Muscle layer of colon (tissue), 2 donors: ENCODE results near the gene ST7.
A peak's percentile ranks its signal among the peaks of the same experiment; 100 is the strongest.

Experiments used
- H3K27ac ChIP-seq: one replicate; pipeline ENCODE4 v1.7.0; 2013; ENCODE audit warnings: low read depth, mild to moderate bottlenecking, low read length, moderate library complexity
- H3K27me3 ChIP-seq, 2 donors: one replicate each; pipeline ENCODE4 v1.7.0; 2013; ENCODE audit warnings: low read length in 2 of 2, mild to moderate bottlenecking in 2 of 2; ENCODE audit not compliant: insufficient read depth in 2 of 2, control insufficient read depth in 1 of 2
- H3K36me3 ChIP-seq: one replicate; pipeline ENCODE4 v1.7.0; 2013; ENCODE audit warnings: mild to moderate bottlenecking, low read length; ENCODE audit not compliant: insufficient read depth
- H3K4me1 ChIP-seq: one replicate; pipeline ENCODE4 v1.7.0; 2013; ENCODE audit warnings: mild to moderate bottlenecking, low read length; ENCODE audit not compliant: insufficient read depth
- H3K4me3 ChIP-seq, 2 donors: one replicate each; pipeline ENCODE4 v1.7.0; 2013; ENCODE audit warnings: low read length in 2 of 2, low read depth in 1 of 2, mild to moderate bottlenecking in 1 of 2, moderate library complexity in 1 of 2
- H3K9ac ChIP-seq: one replicate; pipeline ENCODE4 v1.7.0; 2013; ENCODE audit warnings: low read length
- H3K9me3 ChIP-seq: one replicate; pipeline ENCODE4 v1.7.0; 2013; ENCODE audit warnings: mild to moderate bottlenecking, low read length
- donor health status: abdominal sarcoma.
- donor health status: Adenocarcinoma of cecum.

Gene ST7, protein sequence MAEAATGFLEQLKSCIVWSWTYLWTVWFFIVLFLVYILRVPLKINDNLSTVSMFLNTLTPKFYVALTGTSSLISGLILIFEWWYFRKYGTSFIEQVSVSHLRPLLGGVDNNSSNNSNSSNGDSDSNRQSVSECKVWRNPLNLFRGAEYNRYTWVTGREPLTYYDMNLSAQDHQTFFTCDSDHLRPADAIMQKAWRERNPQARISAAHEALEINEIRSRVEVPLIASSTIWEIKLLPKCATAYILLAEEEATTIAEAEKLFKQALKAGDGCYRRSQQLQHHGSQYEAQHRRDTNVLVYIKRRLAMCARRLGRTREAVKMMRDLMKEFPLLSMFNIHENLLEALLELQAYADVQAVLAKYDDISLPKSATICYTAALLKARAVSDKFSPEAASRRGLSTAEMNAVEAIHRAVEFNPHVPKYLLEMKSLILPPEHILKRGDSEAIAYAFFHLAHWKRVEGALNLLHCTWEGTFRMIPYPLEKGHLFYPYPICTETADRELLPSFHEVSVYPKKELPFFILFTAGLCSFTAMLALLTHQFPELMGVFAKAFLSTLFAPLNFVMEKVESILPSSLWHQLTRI

DNA sequence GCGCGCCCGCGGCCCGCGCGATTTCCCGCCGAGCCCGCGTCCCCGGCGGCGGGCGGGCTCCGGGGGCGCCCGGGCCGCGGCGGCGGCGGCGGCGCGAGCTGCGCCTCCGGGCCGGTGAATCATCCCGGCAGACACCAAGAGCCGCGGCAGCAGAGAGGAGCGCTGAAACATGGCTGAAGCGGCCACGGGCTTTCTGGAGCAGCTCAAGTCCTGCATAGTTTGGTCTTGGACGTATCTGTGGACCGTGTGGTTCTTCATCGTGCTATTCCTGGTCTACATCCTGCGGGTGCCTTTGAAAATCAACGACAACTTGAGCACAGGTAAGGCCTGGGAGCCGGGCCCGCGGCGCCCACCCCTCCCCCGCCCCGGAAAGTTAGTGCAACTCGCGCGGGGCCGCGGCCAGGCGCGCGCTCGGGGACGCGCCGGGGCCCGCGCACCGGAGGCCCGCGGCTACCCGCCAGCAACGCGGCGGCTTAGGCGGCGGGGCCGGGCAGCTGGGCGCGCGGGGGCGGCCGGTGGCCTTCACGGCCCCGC is at the start of gene ST7:
Gene ST7, plus strand, starts transcription at position 130 of the 534 bp plus-strand sequence. Its CDS starts 40 bp downstream, at position 170.
- H3K4me1 ChIP-seq = peaks cover 33% of the 10 kb centered on the region
- H3K9ac ChIP-seq = peak within 1 kb of the TSS; percentile 85
- H3K9me3 ChIP-seq = no peaks in the 10 kb centered on the region
- H3K27me3 ChIP-seq = no peaks in the 10 kb centered on the region
- no peaks in the 10 kb centered on the region for H3K36me3 ChIP-seq
- peak within 1 kb of the TSS; percentile 99 for H3K27ac ChIP-seq
- peak within 1 kb of the TSS; percentile 82 to 84 for H3K4me3 ChIP-seq

DNA sequence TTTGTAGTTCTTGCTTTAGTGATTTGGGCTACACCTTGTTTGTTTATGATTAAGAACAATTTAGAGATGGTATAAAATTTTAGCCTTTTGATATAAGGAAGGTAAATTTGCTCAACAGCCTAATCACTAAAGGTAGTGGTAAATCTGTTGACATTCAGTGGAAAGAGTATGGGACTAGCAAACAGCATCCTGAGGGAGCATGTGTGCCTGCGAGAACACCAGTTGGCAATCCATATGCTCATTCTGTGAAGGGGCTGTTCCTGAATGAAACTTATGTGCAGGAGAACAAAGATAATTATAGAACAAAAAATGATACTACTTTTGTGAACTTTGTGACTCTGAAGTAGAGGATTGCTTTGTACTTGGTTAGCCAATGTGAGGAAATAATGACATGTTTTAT is 46.9 kb upstream of the ST7 start:
- Histone ChIP-seq H3K36me3 (peaks cover 40% of the 10 kb centered on the region), H3K9me3 (no peaks in the 10 kb centered on the region), H3K4me1 (no peaks in the 10 kb centered on the region), H3K27ac (no peak overlapping the region), H3K4me3 (no peak overlapping the region), H3K9ac (no peak overlapping the region), H3K27me3 (no peaks in the 10 kb centered on the region)

DNA sequence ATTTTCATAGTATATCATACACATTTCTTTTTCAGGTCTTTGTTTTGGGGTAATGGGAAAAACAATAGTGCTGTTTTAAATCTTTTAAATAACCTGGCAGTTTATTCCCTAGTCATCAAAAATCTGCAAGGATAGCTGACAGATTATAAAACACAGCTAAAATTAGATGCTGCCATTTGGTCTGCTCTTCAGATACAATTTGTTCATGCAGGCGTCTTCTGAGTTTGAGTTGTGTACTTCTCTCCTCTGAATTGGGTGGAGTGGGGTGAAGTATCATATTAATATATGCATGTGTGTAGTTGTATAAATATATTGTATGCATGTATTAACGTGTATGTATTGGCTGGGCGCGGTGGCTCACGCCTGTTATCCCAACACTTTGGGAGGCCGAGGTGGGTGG is 42.9 kb upstream of the ST7 start:
- Histone ChIP-seq H3K27me3 (no peaks in the 10 kb centered on the region), H3K9ac (no peak overlapping the region), H3K4me1 (no peaks in the 10 kb centered on the region), H3K9me3 (no peaks in the 10 kb centered on the region), H3K4me3 (no peak overlapping the region), H3K36me3 (peaks cover 53% of the 10 kb centered on the region), H3K27ac (no peak overlapping the region)

DNA sequence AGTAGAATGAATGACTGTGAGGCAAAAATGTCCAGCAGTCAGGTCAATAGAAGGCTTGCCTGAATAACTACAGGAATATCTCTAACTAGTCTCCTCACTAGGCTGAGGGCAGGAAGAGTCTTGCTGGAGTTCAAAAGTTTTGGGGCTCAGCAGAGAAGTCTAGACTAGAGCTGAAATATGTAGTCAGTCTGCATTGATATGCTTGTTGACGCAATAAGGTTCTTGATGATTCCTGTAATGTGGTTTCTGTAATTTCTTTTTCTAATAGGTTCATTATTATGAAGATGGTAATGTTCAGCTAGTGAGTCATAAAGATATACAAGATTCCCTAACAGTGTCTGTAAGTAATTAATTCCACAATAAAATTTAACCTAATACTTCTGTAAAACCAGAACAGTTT is 41.5 kb upstream of the ST7 start:
- Histone ChIP-seq H3K4me1 (no peaks in the 10 kb centered on the region), H3K36me3 (peaks cover 52% of the 10 kb centered on the region), H3K4me3 (no peak overlapping the region), H3K9ac (no peak overlapping the region), H3K27ac (no peak overlapping the region), H3K9me3 (no peaks in the 10 kb centered on the region), H3K27me3 (no peaks in the 10 kb centered on the region)

DNA sequence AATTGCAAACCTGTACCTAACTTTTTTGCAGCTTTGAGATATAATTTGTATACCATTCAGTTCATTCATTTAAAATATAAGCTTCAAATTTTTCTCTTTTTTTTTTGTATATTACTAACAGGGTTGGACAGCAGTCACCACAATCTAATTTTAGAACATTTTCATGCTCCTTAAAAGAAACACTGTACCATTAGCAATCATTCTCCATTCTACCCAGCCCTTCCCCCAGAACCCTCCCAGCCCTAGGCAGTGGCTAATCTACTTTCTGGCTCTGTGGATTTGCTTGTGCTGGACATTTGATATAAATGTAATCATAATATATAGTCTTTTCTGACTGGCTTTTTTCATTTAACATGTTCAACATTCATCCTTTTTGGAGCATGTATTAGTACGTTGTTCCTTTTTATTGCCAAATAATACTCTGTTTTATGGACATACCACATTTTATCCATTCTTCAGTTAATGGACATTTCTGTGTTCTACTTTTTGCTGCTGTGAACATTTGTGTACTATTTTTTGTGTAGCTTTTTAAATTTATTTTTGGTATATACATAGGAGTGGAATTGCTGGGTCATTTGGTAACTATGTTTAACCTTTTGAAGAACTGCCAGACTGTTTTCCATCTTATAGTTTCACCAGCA is 40.9 kb upstream of the ST7 start:
- peaks cover 50% of the 10 kb centered on the region for H3K36me3 ChIP-seq
- H3K27ac ChIP-seq = no peak overlapping the region

DNA sequence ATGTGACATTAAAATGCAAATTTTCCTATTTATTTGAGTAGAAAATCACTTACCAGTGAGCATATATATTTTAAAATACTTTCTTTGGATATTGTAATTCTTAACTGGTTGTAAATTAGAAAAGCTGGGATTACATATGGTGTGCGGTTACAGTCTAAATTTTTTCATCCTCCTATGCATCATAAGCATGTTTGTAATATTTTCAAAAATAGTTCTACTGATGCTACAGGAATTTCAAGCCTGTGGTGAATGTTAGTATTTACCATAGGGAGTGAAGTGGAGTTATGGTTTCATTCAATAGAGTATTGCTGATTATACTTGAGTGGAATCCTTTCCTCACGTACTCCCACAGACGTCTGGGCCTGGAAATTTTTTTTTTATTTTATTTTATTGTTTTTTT is 34.6 kb upstream of the ST7 start:
- H3K4me3 ChIP-seq = no peak overlapping the region
- H3K4me1 ChIP-seq = no peaks in the 10 kb centered on the region
- no peaks in the 10 kb centered on the region for H3K9me3 ChIP-seq
- H3K27ac ChIP-seq = no peak overlapping the region
- no peak overlapping the region for H3K9ac ChIP-seq
- H3K36me3 ChIP-seq = peaks cover 42% of the 10 kb centered on the region
- H3K27me3 ChIP-seq = no peaks in the 10 kb centered on the region

More for the DNA sequence above, 40.9 kb upstream of the ST7 start:
- H3K4me1 ChIP-seq = no peaks in the 10 kb centered on the region
- no peak overlapping the region for H3K4me3 ChIP-seq
- no peaks in the 10 kb centered on the region for H3K27me3 ChIP-seq
- H3K9me3 ChIP-seq = no peaks in the 10 kb centered on the region
- no peak overlapping the region for H3K9ac ChIP-seq

DNA sequence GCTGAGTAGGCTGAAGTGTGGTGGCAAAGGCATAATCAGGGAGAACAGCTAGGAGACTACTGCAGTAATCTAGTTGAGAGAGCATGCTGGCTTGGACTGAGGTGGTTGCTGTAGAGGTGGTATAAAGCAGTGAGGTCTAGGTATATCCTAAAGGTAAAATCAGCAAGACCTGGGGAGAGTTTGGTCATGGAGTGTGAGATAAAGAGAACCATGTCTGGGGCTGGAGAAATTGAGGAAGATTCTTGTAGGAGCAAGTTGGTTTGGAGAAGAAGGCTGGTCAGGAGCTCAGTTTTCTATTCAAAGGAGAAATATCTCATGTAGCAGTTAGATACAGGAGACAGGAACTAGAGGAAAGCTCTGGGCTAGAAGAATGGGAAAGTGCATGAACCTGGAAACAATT is 32.9 kb upstream of the ST7 start:
- no peaks in the 10 kb centered on the region for H3K27me3 ChIP-seq
- H3K9me3 ChIP-seq = no peaks in the 10 kb centered on the region
- peaks cover 34% of the 10 kb centered on the region for H3K36me3 ChIP-seq
- no peak overlapping the region for H3K9ac ChIP-seq
- H3K4me1 ChIP-seq = no peaks in the 10 kb centered on the region
- no peak overlapping the region for H3K27ac ChIP-seq
- no peak overlapping the region for H3K4me3 ChIP-seq

DNA sequence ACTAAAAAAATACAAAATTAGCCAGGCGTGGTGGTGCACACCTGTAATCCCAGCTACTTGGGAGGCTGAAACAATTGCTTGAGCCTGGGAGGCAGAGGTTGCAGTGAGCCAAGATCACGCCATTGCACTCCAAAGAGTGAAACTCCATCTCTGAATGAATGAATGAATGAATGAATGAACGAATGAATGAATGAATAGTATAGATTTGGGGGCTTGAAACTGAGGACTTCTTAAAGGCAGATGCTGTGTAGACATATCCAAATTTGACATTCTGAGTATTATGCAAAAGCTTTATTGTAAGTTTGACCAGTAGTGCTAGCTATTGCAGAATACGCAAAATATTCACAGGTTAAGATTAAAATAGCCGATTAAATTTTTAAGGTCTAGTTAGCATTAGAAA is 30.8 kb upstream of the ST7 start:
- Histone ChIP-seq H3K36me3 (peaks cover 23% of the 10 kb centered on the region), H3K27me3 (no peaks in the 10 kb centered on the region), H3K9me3 (no peaks in the 10 kb centered on the region), H3K9ac (no peak overlapping the region), H3K4me3 (no peak overlapping the region), H3K4me1 (no peaks in the 10 kb centered on the region), H3K27ac (no peak overlapping the region)

DNA sequence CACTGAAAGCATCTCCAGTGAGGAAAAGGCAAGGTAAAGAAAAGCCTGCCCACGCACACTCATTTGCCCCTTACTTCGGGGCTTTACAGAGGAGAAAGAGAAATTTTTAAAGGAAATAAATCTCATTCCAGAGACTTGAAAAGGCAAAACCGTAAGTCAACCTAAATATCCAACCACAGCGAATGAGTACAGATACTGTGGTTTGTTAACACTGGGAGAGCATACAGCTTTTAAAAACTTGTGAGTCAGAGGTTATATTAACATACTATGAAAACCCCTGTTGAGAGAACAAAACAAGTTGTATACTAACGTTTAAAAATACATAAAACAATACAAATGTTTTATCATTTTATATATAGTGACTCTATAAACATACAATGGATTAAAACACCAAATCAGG is 28.6 kb upstream of the ST7 start:
- Histone ChIP-seq H3K27me3 (no peaks in the 10 kb centered on the region), H3K9me3 (no peaks in the 10 kb centered on the region), H3K9ac (no peak overlapping the region), H3K4me3 (no peak overlapping the region), H3K4me1 (no peaks in the 10 kb centered on the region), H3K36me3 (peaks cover 9% of the 10 kb centered on the region), H3K27ac (no peak overlapping the region)

DNA sequence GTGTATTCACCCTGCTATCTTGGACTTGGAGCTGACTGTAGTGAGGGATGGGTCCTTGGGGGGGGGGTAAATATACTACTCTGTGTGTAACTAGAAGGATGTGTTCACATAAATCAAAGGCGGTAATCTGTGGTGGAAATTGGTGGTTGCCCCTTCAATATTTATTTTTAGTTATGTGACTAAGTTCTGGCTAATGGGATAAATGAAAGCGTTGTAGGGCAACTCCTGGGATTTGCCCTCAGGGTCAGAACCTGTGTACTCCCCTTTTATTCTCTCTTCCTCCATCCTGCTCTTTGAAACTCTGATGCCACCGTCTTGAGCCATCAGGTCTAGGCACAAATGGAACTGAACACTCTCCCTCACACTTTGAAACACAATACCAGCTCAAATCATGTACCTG is 24.3 kb upstream of the ST7 start:
- Histone ChIP-seq H3K9ac (no peak overlapping the region), H3K36me3 (no peaks in the 10 kb centered on the region), H3K4me3 (no peak overlapping the region), H3K9me3 (no peaks in the 10 kb centered on the region), H3K27ac (no peak overlapping the region), H3K4me1 (no peaks in the 10 kb centered on the region), H3K27me3 (no peaks in the 10 kb centered on the region)
